HEK293 (cell line): ENCODE results near the gene REEP6.

Experiments
- GLI2 ChIP-seq: fragments of 450-650 bp; formaldehyde crosslinking; IDR thresholded peaks from 2 replicates; pipeline ENCODE4; 2017; ENCODE audit warnings: missing biosample characterization, missing genetic modification characterization, low read depth, borderline replicate concordance
- GLI4 ChIP-seq: fragments of 450-650 bp; formaldehyde crosslinking; IDR thresholded peaks from 2 replicates; pipeline ENCODE4 v1.5.1; 2016; ENCODE audit warnings: missing biosample characterization, missing genetic modification characterization
- HOXA7 ChIP-seq: sonication (generic); formaldehyde crosslinking; IDR thresholded peaks from 2 replicates; pipeline ENCODE4 v1.8.1; 2022; ENCODE audit warnings: missing genetic modification reagents, borderline replicate concordance
- KLF10 ChIP-seq: fragments of 450-650 bp; IDR thresholded peaks from 2 replicates; pipeline ENCODE4 v1.5.1; 2018; ENCODE audit warnings: missing biosample characterization, mild to moderate bottlenecking, missing genetic modification characterization
- OSR2 ChIP-seq: fragments of 450-650 bp; formaldehyde crosslinking; IDR thresholded peaks from 2 replicates; pipeline ENCODE4 v1.5.1; 2016; ENCODE audit warnings: missing biosample characterization, missing genetic modification characterization
- PRDM1 ChIP-seq: fragments of 450-650 bp; formaldehyde crosslinking; IDR thresholded peaks from 2 replicates; pipeline ENCODE4; 2016; ENCODE audit warnings: missing biosample characterization, missing genetic modification characterization
- SCRT1 ChIP-seq: fragments of 450-650 bp; formaldehyde crosslinking; IDR thresholded peaks from 2 replicates; pipeline ENCODE4 v1.5.1; 2016; ENCODE audit warnings: missing biosample characterization, missing genetic modification characterization, borderline replicate concordance
- SP3 ChIP-seq: fragments of 450-650 bp; formaldehyde crosslinking; IDR thresholded peaks from 2 replicates; pipeline ENCODE4 v1.5.1; 2016; ENCODE audit warnings: missing biosample characterization, missing genetic modification characterization
- ZBTB1 ChIP-seq: fragments of 450-650 bp; formaldehyde crosslinking; IDR thresholded peaks from 2 replicates; pipeline ENCODE4 v1.5.1; 2016; ENCODE audit warnings: missing biosample characterization, missing genetic modification characterization
- ZBTB6 ChIP-seq: fragments of 450-650 bp; formaldehyde crosslinking; IDR thresholded peaks from 2 replicates; pipeline ENCODE4 v1.5.1; 2017; ENCODE audit warnings: missing biosample characterization, missing genetic modification characterization
- ZFP3 ChIP-seq: fragments of 450-650 bp; formaldehyde crosslinking; IDR thresholded peaks from 2 replicates; pipeline ENCODE4 v1.5.1; 2016; ENCODE audit warnings: low read depth, missing biosample characterization, missing genetic modification characterization
- ZIC2 ChIP-seq: fragments of 450-650 bp; formaldehyde crosslinking; IDR thresholded peaks from 2 replicates; pipeline ENCODE4 v1.5.1; 2016; ENCODE audit warnings: missing biosample characterization, missing genetic modification characterization
- ZNF10 ChIP-seq: fragments of 450-650 bp; formaldehyde crosslinking; IDR thresholded peaks from 2 replicates; pipeline ENCODE4 v1.5.1; 2017; ENCODE audit warnings: missing biosample characterization, missing genetic modification characterization
- ZNF16 ChIP-seq: fragments of 450-650 bp; formaldehyde crosslinking; IDR thresholded peaks from 2 replicates; pipeline ENCODE4 v1.5.1; 2016; ENCODE audit warnings: low read depth, missing biosample characterization, missing genetic modification characterization
- ZNF214 ChIP-seq: fragments of 450-650 bp; formaldehyde crosslinking; IDR thresholded peaks from 2 replicates; pipeline ENCODE4 v1.5.1; 2017; ENCODE audit warnings: missing biosample characterization, mild to moderate bottlenecking, missing genetic modification characterization, borderline replicate concordance
- ZNF473 ChIP-seq: fragments of 450-650 bp; formaldehyde crosslinking; IDR thresholded peaks from 2 replicates; pipeline ENCODE4 v1.5.1; 2017; ENCODE audit warnings: missing biosample characterization, missing genetic modification characterization
- ZNF548 ChIP-seq: fragments of 450-650 bp; formaldehyde crosslinking; IDR thresholded peaks from 2 replicates; pipeline ENCODE4 v1.5.1; 2016; ENCODE audit warnings: missing biosample characterization, missing genetic modification characterization
- ZNF560 ChIP-seq: fragments of 450-650 bp; formaldehyde crosslinking; IDR thresholded peaks from 2 replicates; pipeline ENCODE4 v1.5.1; 2017; ENCODE audit warnings: missing biosample characterization, missing genetic modification characterization, borderline replicate concordance
- ZNF571 ChIP-seq: fragments of 450-650 bp; formaldehyde crosslinking; IDR thresholded peaks from 2 replicates; pipeline ENCODE4 v1.5.0; 2017; ENCODE audit warnings: missing biosample characterization, missing genetic modification characterization
- ZNF596 ChIP-seq: fragments of 450-650 bp; IDR thresholded peaks from 2 replicates; pipeline ENCODE4 v1.5.0; 2018; ENCODE audit warnings: missing biosample characterization, mild to moderate bottlenecking, missing genetic modification characterization, moderate library complexity
- ZNF658 ChIP-seq: fragments of 450-650 bp; formaldehyde crosslinking; IDR thresholded peaks from 2 replicates; pipeline ENCODE4; 2016; ENCODE audit warnings: missing biosample characterization, missing genetic modification characterization
- ZNF664 ChIP-seq: fragments of 450-650 bp; formaldehyde crosslinking; IDR thresholded peaks from 2 replicates; pipeline ENCODE4 v1.5.1; 2016; ENCODE audit warnings: missing biosample characterization, missing genetic modification characterization
- ZNF692 ChIP-seq: fragments of 450-650 bp; formaldehyde crosslinking; IDR thresholded peaks from 2 replicates; pipeline ENCODE4 v1.5.1; 2016; ENCODE audit warnings: missing biosample characterization, missing genetic modification characterization
- ZNF747 ChIP-seq: fragments of 450-650 bp; formaldehyde crosslinking; IDR thresholded peaks from 2 replicates; pipeline ENCODE4 v1.5.1; 2016; ENCODE audit warnings: missing biosample characterization, missing genetic modification characterization
- ZNF76 ChIP-seq: fragments of 450-650 bp; formaldehyde crosslinking; IDR thresholded peaks from 2 replicates; pipeline ENCODE4; 2016; ENCODE audit warnings: low read depth, missing biosample characterization, missing genetic modification characterization, borderline replicate concordance
- TF ChIP-seq, protein P1 (sequence below): fragments of 450-650 bp; formaldehyde crosslinking; IDR thresholded peaks from 2 replicates; pipeline ENCODE4 v1.5.1; 2016; ENCODE audit warnings: missing biosample characterization, missing genetic modification characterization
- TF ChIP-seq, protein P2 (sequence below): fragments of 450-650 bp; formaldehyde crosslinking; IDR thresholded peaks from 2 replicates; pipeline ENCODE4 v1.5.1; 2017; ENCODE audit warnings: missing biosample characterization, missing genetic modification characterization
- TF ChIP-seq, protein P3 (sequence below): fragments of 450-650 bp; formaldehyde crosslinking; IDR thresholded peaks from 2 replicates; pipeline ENCODE4 v1.5.1; 2016; ENCODE audit warnings: missing biosample characterization, missing genetic modification characterization
- TF ChIP-seq, protein P4 (sequence below): fragments of 450-650 bp; formaldehyde crosslinking; IDR thresholded peaks from 2 replicates; pipeline ENCODE4 v1.5.1; 2016; ENCODE audit warnings: missing biosample characterization, missing genetic modification characterization

Gene REEP6

GRCh38 chr19:1478934-1479707 is 11.9 kb upstream of the REEP6 start, which contains the start of gene C19orf25 (continued):
- TF ChIP-seq, protein P1, sequence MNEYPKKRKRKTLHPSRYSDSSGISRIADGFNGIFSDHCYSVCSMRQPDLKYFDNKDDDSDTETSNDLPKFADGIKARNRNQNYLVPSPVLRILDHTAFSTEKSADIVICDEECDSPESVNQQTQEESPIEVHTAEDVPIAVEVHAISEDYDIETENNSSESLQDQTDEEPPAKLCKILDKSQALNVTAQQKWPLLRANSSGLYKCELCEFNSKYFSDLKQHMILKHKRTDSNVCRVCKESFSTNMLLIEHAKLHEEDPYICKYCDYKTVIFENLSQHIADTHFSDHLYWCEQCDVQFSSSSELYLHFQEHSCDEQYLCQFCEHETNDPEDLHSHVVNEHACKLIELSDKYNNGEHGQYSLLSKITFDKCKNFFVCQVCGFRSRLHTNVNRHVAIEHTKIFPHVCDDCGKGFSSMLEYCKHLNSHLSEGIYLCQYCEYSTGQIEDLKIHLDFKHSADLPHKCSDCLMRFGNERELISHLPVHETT (tag by site-specific recombination): 0 out of 2 replicates have a peak, but pooled peaks have one; percentile 51
- TF ChIP-seq, protein P2, sequence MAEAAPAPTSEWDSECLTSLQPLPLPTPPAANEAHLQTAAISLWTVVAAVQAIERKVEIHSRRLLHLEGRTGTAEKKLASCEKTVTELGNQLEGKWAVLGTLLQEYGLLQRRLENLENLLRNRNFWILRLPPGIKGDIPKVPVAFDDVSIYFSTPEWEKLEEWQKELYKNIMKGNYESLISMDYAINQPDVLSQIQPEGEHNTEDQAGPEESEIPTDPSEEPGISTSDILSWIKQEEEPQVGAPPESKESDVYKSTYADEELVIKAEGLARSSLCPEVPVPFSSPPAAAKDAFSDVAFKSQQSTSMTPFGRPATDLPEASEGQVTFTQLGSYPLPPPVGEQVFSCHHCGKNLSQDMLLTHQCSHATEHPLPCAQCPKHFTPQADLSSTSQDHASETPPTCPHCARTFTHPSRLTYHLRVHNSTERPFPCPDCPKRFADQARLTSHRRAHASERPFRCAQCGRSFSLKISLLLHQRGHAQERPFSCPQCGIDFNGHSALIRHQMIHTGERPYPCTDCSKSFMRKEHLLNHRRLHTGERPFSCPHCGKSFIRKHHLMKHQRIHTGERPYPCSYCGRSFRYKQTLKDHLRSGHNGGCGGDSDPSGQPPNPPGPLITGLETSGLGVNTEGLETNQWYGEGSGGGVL: no peak; the same call in 1 of the 2 replicates
- TF ChIP-seq ZFP3 (tag by site-specific recombination) (peak; percentile 99), KLF10 (tag by site-specific recombination) (peak; percentile 70), ZBTB6 (tag by site-specific recombination) (no peak), ZNF747 (no peak), HOXA7 (no peak), ZNF16 (tag by site-specific recombination) (no peak), GLI2 (tag by site-specific recombination) (no peak), ZNF560 (tag by site-specific recombination) (no peak), SCRT1 (tag by site-specific recombination) (no peak), ZNF76 (tag by site-specific recombination) (peak; percentile 66; the same call in 1 of the 2 replicates), ZBTB1 (tag by site-specific recombination) (no peak), ZNF10 (tag by site-specific recombination) (no peak; the same call in 1 of the 2 replicates), ZNF596 (no peak), ZNF473 (tag by site-specific recombination) (no peak), ZNF214 (tag by site-specific recombination) (no peak), GLI4 (tag by site-specific recombination) (no peak), ZNF658 (tag by site-specific recombination) (no peak), ZIC2 (tag by site-specific recombination) (peak; percentile 65; the same call in 1 of the 2 replicates), ZNF664 (tag by site-specific recombination) (no peak), ZNF571 (no peak), OSR2 (tag by site-specific recombination) (no peak), SP3 (tag by site-specific recombination) (peak; percentile 96), PRDM1 (tag by site-specific recombination) (no peak), ZNF692 (tag by site-specific recombination) (peak; percentile 82), ZNF548 (tag by site-specific recombination) (no peak)
- TF ChIP-seq, protein P3, sequence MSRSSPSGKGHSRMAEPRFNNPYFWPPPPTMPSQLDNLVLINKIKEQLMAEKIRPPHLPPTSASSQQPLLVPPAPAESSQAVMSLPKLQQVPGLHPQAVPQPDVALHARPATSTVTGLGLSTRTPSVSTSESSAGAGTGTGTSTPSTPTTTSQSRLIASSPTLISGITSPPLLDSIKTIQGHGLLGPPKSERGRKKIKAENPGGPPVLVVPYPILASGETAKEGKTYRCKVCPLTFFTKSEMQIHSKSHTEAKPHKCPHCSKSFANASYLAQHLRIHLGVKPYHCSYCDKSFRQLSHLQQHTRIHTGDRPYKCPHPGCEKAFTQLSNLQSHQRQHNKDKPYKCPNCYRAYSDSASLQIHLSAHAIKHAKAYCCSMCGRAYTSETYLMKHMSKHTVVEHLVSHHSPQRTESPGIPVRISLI: no peak
- TF ChIP-seq, protein P4, sequence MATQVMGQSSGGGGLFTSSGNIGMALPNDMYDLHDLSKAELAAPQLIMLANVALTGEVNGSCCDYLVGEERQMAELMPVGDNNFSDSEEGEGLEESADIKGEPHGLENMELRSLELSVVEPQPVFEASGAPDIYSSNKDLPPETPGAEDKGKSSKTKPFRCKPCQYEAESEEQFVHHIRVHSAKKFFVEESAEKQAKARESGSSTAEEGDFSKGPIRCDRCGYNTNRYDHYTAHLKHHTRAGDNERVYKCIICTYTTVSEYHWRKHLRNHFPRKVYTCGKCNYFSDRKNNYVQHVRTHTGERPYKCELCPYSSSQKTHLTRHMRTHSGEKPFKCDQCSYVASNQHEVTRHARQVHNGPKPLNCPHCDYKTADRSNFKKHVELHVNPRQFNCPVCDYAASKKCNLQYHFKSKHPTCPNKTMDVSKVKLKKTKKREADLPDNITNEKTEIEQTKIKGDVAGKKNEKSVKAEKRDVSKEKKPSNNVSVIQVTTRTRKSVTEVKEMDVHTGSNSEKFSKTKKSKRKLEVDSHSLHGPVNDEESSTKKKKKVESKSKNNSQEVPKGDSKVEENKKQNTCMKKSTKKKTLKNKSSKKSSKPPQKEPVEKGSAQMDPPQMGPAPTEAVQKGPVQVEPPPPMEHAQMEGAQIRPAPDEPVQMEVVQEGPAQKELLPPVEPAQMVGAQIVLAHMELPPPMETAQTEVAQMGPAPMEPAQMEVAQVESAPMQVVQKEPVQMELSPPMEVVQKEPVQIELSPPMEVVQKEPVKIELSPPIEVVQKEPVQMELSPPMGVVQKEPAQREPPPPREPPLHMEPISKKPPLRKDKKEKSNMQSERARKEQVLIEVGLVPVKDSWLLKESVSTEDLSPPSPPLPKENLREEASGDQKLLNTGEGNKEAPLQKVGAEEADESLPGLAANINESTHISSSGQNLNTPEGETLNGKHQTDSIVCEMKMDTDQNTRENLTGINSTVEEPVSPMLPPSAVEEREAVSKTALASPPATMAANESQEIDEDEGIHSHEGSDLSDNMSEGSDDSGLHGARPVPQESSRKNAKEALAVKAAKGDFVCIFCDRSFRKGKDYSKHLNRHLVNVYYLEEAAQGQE: peak; percentile 85
